Gastrocnemius medialis (tissue), 4 donors: ENCODE measurements around the gene FOXL2NB. TPM values are rescaled to one million over a fixed set of nuclear protein-coding genes. Genes with fewer than 3 reads are reported as not detected.
A peak's percentile ranks its signal among the peaks of the same experiment; 100 is the strongest.

ENCODE experiments used
- ATAC-seq, 2 donors: fragments of 150-250 bp; one replicate each; pipeline ENCODE4 v1.9.1; 2016
- DNase-seq, 2 donors: peaks; one replicate each; pipeline ENCODE4 v3.0.0-alpha.2; 2019
- H3K27ac ChIP-seq, 4 donors: fragments of 200-600 bp; sonication (generic); 1 replicate in 1 of 4; 2 replicates in 3 of 4; pipeline ENCODE4 v1.5.1; 2016 to 2018; ENCODE audit warnings: mild to moderate bottlenecking in 2 of 4, moderate library complexity in 1 of 4
- H3K27me3 ChIP-seq, 3 donors: fragments of 200-600 bp; sonication (generic) in 2 of 3; 1 replicate in 1 of 3; 2 replicates in 2 of 3; pipeline versions ENCODE4 v1.5.1 to v1.6.0; 2016 to 2019; ENCODE audit warnings: mild to moderate bottlenecking in 1 of 3, moderate library complexity in 1 of 3
- H3K36me3 ChIP-seq, 2 donors: fragments of 200-600 bp; sonication (generic) in 1 of 2; one replicate each; pipeline ENCODE4 v1.5.1; 2017 to 2018
- H3K4me1 ChIP-seq, 2 donors: fragments of 200-600 bp; sonication (generic) in 1 of 2; one replicate each; pipeline ENCODE4 v1.5.1; 2016 to 2017; ENCODE audit warnings: mild to moderate bottlenecking in 2 of 2
- H3K4me3 ChIP-seq, 4 donors: fragments of 200-600 bp; sonication (generic) in 3 of 4; 1 replicate in 1 of 4; 2 replicates in 3 of 4; pipeline ENCODE4 v1.5.1; 2016 to 2019; ENCODE audit warnings: mild to moderate bottlenecking in 2 of 4
- H3K9me3 ChIP-seq, 3 donors: fragments of 200-600 bp; sonication (generic) in 2 of 3; 1 replicate in 1 of 3; 2 replicates in 2 of 3; pipeline ENCODE4 v1.5.1; 2016 to 2019
- POLR2A ChIP-seq, 2 donors: fragments of 450-650 bp; IDR thresholded peaks; one replicate each; pipeline ENCODE4 v1.6.1; 2017; ENCODE audit warnings: antibody characterized with exemption in 2 of 2, mild to moderate bottlenecking in 2 of 2, moderate library complexity in 2 of 2
- in situ Hi-C, 4 donors: fragments of 200-750 bp; cut with MboI; loops; one replicate each; pipeline versions ENCODE4 v1.15.0 to v1.8.0; 2017; ENCODE audit warnings: low sequenced_read_pairs in 4 of 4
- intact Hi-C: fragments of 100-400 bp; cut with DNase I; formaldehyde crosslinking; loops from one replicate; pipeline ENCODE4 v1.15.1; 2023; ENCODE audit warnings: low total_unique reads
- total RNA-seq, 4 donors: library from RNA; depleted of rRNA; stranded (reverse); fragments of >200 nt; gene quantifications; one replicate each; pipeline versions ENCODE4 v1.1.0 to v1.2.3, GENCODE V29; 2016
- TF ChIP-seq, protein P1 (sequence below), 5 experiments: fragments of 450-650 bp in 3 of 5; fragments of 200-600 bp in 2 of 5; sonication (generic) in 2 of 5; IDR thresholded peaks in 4 of 5; conservative IDR thresholded peaks in 1 of 5; 1 replicate in 4 of 5; 2 replicates in 1 of 5; pipeline ENCODE4 v1.5.1; 2016 to 2019; ENCODE audit warnings: antibody characterized with exemption in 5 of 5, mild to moderate bottlenecking in 3 of 5, moderate library complexity in 3 of 5

The FOXL2NB gene
- total RNA-seq, 4 donors from 2014 or later, result not detected

DNA sequence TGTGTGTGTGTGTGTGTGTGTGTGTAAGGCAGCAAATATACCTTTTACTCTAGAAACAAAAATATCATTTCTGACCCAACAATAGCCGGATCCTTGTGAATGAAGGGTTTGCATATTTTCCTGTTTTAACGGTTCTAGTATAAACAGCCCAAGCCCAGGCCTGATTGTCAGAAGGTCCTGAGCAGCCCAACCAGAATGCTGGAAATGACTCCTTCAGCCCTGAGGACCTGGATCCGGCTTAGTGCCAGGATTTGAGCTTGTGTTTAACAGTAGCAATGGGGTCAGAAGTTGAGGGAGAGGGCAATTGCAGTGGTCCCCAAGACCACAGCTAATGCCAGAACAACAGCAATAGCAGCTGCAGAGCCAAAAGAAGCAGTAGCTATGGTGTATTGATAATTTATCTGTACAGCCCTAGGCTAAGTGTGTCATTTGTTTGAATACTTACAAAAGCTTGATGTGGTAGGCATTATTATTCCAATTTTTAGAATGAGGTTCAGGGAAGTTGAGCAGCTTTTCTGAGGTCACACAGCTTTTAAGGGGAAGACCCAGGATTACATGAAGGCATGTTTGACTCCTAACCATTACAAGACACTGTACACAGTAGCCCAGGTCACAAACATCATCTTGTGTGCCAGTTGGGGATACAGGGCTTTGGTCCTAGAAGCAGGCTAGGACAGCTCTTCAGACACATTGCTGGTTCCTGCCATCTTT, 12.9 kb upstream of the FOXL2NB start:
- no peaks in the 10 kb centered on the region for H3K9me3 ChIP-seq
- DNase-seq (no peak), ATAC-seq (no peak)
- H3K4me3 ChIP-seq, result no peak overlapping the region
- H3K4me1 ChIP-seq, result peaks cover 25 to 29% of the 10 kb centered on the region in 2 donors
- H3K27me3 ChIP-seq, result peaks cover 30 to 36% (median 31%) of the 10 kb centered on the region in 3 donors
- TF ChIP-seq, protein P1, sequence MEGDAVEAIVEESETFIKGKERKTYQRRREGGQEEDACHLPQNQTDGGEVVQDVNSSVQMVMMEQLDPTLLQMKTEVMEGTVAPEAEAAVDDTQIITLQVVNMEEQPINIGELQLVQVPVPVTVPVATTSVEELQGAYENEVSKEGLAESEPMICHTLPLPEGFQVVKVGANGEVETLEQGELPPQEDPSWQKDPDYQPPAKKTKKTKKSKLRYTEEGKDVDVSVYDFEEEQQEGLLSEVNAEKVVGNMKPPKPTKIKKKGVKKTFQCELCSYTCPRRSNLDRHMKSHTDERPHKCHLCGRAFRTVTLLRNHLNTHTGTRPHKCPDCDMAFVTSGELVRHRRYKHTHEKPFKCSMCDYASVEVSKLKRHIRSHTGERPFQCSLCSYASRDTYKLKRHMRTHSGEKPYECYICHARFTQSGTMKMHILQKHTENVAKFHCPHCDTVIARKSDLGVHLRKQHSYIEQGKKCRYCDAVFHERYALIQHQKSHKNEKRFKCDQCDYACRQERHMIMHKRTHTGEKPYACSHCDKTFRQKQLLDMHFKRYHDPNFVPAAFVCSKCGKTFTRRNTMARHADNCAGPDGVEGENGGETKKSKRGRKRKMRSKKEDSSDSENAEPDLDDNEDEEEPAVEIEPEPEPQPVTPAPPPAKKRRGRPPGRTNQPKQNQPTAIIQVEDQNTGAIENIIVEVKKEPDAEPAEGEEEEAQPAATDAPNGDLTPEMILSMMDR (IDR thresholded peaks at IDR 0.05 in 4 of 5, conservative IDR thresholded peaks at IDR 0.05 in 1 of 5), result no peak
- TF ChIP-seq POLR2A (IDR thresholded peaks at IDR 0.05), result no peak
- in situ Hi-C loops, result loop anchor here (10.0 to 25.0 kb wide), 3 partner anchors 378 to 403 kb away; partner anchors contain the start of gene MRPS22 (in 2 of the 4)
- intact Hi-C loops, result no loop called here
- H3K27ac ChIP-seq, result no peak overlapping the region
- no peaks in the 10 kb centered on the region for H3K36me3 ChIP-seq

DNA sequence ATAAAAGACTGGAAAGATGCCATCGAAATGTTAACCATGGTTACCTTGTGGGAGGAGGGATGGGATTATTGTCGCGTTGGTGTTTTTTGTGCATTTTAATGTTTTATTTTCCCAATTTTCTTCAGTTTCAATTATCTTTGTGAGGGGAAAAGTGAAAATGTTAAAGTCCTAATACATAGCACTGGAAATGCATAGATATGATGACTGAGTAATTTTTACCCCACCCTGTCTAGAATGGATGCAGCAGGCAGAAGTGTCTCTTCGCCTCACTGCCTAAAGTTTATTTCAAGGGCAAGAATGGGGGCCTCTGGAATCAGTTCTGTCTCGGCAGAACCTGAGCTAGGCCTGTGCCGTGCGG, 11.5 kb upstream of the FOXL2NB start:
- no peak overlapping the region for H3K27ac ChIP-seq
- no peaks in the 10 kb centered on the region for H3K36me3 ChIP-seq
- ATAC-seq (no peak), DNase-seq (no peak)
- H3K27me3 ChIP-seq, result peaks cover 44 to 50% (median 45%) of the 10 kb centered on the region in 3 donors
- H3K9me3 ChIP-seq, result no peaks in the 10 kb centered on the region
- in situ Hi-C loops, result loop anchor here (10.0 to 25.0 kb wide), 3 partner anchors 377 to 402 kb away; partner anchors contain the start of gene MRPS22 (in 2 of the 4)
- no peak overlapping the region for H3K4me3 ChIP-seq
- H3K4me1 ChIP-seq, result peaks cover 28 to 34% of the 10 kb centered on the region in 2 donors
- intact Hi-C loops, result loop anchor here (5.0 kb wide), 1 partner anchor 392 kb away; no protein-coding TSS in a partner anchor
- TF ChIP-seq POLR2A (IDR thresholded peaks at IDR 0.05), result no peak
- TF ChIP-seq, protein P1 (IDR thresholded peaks at IDR 0.05 in 4 of 5, conservative IDR thresholded peaks at IDR 0.05 in 1 of 5), result no peak

DNA sequence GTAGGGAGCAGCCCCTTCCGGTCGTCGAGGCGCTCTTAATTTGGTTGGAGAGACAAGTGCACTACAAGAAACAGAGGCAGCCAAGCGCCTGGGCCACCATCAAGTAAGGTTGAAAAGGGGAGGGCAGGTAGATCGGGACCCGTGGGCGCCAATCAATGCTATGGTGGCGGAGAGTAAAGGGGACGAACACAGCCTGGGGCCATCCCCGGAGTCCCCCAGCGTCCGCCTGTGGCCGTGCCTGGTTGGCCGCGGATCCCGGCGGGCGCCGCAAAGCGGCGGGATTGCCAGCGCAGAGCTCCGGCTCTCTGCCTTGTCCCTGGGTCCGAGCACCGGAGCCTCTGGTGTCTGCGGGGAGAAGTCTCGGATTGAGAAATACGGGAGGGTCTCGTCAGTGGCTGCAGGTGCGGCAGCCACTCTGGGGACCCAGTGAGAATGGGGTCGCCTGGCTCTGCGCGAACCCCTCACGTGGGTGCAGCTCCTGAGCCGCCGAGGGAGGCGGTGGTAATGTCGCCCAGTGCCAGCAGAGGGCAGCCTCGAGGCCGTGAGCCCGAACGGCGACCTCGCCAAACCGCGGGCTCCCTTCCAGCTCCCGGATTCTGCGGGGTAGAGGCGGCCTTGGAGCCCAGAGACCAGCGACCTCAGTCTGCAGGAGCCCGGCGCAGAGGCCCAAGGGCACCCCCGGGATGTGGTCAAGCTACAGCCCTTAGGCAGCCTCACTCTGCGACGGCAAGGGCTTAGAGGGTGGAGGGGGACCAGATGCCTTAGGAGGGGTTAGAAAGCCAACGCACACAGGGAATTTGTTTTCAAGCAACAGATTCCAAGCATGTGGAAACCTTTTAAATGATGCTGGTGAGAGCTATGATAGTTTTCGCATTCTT, 10.9 kb upstream of the FOXL2NB start:
- Histone ChIP-seq H3K36me3 (no peaks in the 10 kb centered on the region), H3K27me3 (peaks cover 50 to 56% (median 51%) of the 10 kb centered on the region in 3 donors), H3K27ac (no peak overlapping the region), H3K4me1 (peaks cover 28 to 34% of the 10 kb centered on the region in 2 donors), H3K4me3 (peak overlapping the region; percentile 32 to 70 (median 44)), H3K9me3 (no peaks in the 10 kb centered on the region)
- in situ Hi-C loops (loop anchor here (10.0 to 25.0 kb wide), 3 partner anchors 376 to 401 kb away; partner anchors contain the start of gene MRPS22 (in 2 of the 4)), intact Hi-C loops (loop anchor here (5.0 kb wide), 1 partner anchor 391 kb away; no protein-coding TSS in a partner anchor)
- ATAC-seq, result peak; percentile 67 to 68
- TF ChIP-seq POLR2A (IDR thresholded peaks at IDR 0.05), result no peak
- TF ChIP-seq, protein P1 (IDR thresholded peaks at IDR 0.05 in 4 of 5, conservative IDR thresholded peaks at IDR 0.05 in 1 of 5), result peak; percentile 59 to 95 (median 88)
- peak; percentile 34 to 55 for DNase-seq

DNA sequence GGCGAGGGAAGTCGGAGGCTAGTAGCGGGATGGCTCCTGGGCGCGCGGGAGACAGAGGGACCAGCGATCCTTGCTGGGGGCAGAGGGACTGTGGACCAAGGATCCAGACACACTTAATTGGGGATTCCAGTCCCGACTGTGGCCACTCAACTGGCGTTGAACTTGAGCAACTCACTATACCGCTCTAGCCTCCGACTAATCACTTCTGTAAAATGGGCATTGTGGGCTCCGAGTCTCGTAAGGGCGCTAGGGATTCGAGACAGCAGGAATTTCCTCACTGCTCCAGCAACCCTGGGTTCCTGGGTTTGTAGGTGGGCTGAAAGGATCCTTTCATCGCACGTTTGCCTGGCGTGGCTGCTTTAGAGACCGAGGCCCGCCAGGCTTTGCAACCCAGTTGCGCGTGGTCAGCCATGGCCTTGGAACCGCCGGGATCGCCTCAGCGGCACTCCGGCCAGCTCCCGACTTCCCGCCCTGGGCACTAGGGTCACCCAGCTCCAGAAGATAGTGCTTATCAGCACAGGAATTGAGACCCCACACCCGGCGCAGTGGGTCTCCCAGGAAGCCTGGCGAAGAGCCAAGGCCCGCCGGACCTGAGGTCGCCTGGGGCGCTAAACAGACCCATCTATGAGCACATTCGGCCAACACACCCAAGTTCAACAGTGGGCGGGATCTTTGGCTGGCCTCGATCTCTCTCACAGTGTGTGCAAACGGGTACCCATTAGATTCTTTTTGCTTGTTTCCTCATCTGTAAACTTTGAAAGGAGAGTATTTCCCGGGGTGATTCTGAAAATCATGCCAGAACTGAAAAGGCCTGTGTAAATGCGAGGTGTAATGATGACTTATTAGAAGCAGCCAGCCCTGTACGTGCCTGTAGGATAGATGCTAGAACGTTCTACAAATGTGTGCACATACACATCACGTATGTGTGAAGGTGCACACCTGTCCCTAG, 10.0 kb upstream of the FOXL2NB start:
- Histone ChIP-seq H3K9me3 (no peaks in the 10 kb centered on the region), H3K27me3 (peaks cover 59 to 65% (median 60%) of the 10 kb centered on the region in 3 donors), H3K27ac (no peak overlapping the region), H3K4me3 (peak overlapping the region; percentile 32 to 70 (median 44)), H3K4me1 (peaks cover 28 to 34% of the 10 kb centered on the region in 2 donors), H3K36me3 (no peaks in the 10 kb centered on the region)
- in situ Hi-C loops (loop anchor here (10.0 to 25.0 kb wide), 3 partner anchors 375 to 400 kb away; partner anchors contain the start of gene MRPS22 (in 2 of the 4)), intact Hi-C loops (loop anchor here (5.0 kb wide), 1 partner anchor 390 kb away; no protein-coding TSS in a partner anchor)
- TF ChIP-seq POLR2A (IDR thresholded peaks at IDR 0.05), result no peak
- TF ChIP-seq, protein P1 (IDR thresholded peaks at IDR 0.05 in 4 of 5, conservative IDR thresholded peaks at IDR 0.05 in 1 of 5), result no peak
- DNase-seq, result no peak
- ATAC-seq, result peak; percentile 12 to 23
